Ishikawa (cell line): ENCODE measurements around the gene ZNRF2.

ENCODE experiments used
- CEBPB ChIP-seq: IDR thresholded peaks from 2 replicates; pipeline ENCODE4 v1.6.1; 2012
- CREB1 ChIP-seq: IDR thresholded peaks from 2 replicates; pipeline ENCODE4 v1.6.1; 2012; ENCODE audit warnings: low read depth
- EGR1 ChIP-seq: IDR thresholded peaks from 2 replicates; pipeline ENCODE4 v1.6.1; 2012
- EP300 ChIP-seq: IDR thresholded peaks from 2 replicates; pipeline ENCODE4 v1.6.1; 2012; ENCODE audit warnings: borderline replicate concordance
- FOXM1 ChIP-seq: IDR thresholded peaks from 2 replicates; pipeline ENCODE4 v1.6.1; 2012; ENCODE audit warnings: low read depth, borderline replicate concordance
- MAX ChIP-seq: IDR thresholded peaks from 2 replicates; pipeline ENCODE4 v1.6.1; 2012
- NFIC ChIP-seq: IDR thresholded peaks from 2 replicates; pipeline ENCODE4 v1.6.1; 2012
- RAD21 ChIP-seq: IDR thresholded peaks from 2 replicates; pipeline ENCODE4 v1.6.1; 2012; ENCODE audit warnings: low read depth
- TAF1 ChIP-seq: IDR thresholded peaks from 2 replicates; pipeline ENCODE4 v1.6.1; 2012; ENCODE audit warnings: low read depth, mild to moderate bottlenecking
- TCF12 ChIP-seq: IDR thresholded peaks from 2 replicates; pipeline ENCODE4 v1.6.1; 2012; ENCODE audit warnings: low read depth
- TEAD4 ChIP-seq: IDR thresholded peaks from 2 replicates; pipeline ENCODE4 v1.6.1; 2012
- YY1 ChIP-seq: IDR thresholded peaks from 2 replicates; pipeline ENCODE4 v1.6.1; 2012; ENCODE audit warnings: low read depth
- ZBTB7A ChIP-seq: IDR thresholded peaks from 2 replicates; pipeline ENCODE4 v1.6.1; 2012; ENCODE audit warnings: low read depth
- TF ChIP-seq, protein P1 (sequence below): IDR thresholded peaks from 2 replicates; pipeline ENCODE4 v1.6.1; 2012
- TF ChIP-seq, protein P2 (sequence below): IDR thresholded peaks from 2 replicates; pipeline ENCODE4 v1.6.1; 2012; ENCODE audit warnings: low read depth, mild to moderate bottlenecking

ZNRF2 gene

DNA sequence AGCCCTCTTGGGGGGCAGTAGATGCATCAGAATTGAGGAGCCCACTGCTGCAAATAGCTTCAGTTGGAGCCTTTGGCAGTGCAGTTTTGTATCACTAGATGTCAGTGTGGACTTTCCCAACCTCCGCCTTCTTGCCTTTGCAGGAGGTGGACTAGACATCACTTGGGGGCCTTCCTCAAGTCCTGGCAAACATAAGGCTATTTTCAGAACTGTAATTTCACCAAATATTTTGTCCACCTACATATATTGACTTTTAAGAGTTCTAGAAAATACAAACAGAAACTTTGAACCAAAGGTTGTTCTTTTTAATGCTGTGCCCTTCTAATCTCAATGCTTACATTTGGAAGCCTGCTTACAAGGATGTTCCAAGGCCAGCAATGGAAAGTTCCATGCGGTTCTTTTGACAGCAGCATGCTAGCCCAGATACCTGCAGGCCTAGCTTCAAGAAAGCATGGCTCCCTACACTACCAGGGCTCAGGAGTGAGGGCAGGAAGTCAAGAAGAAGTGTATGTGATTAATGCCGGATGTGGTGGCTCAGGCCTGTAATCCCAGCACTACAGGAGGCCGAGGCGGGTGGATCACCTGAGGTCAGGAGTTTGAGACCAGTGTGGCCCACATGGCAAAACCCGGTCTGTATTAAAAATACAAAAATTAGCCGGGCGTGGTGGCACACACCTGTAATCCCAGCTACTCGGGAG, 8.0 kb upstream of the ZNRF2 start:
- TF ChIP-seq NFIC = no peak
- no peak; the same call in 1 of the 2 replicates for TF ChIP-seq MAX
- TF ChIP-seq RAD21 = peak; percentile 88

DNA sequence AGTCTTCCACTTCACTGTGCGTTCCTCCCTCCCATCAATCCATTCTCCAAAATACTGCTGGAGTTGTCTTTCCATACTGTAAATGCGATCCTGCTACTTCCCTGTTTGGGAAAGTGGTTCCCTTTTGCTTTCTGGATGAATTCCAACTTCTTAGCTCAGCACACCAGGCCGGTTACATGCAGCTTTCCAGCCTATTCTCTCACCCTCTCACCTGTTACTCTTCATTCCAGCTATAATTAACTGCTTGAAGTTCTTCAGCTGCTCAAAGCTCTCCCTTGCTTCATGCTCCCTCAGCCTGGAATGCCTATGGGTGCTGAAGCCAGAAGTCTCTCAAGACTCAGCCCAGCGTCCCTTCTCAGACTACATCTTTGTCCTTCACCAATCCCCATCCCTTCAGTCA, 6.0 kb upstream of the ZNRF2 start:
- no peak for TF ChIP-seq EGR1
- no peak for TF ChIP-seq TEAD4
- TF ChIP-seq NFIC = 0 out of 2 replicates have a peak, but pooled peaks have one; percentile 19

DNA sequence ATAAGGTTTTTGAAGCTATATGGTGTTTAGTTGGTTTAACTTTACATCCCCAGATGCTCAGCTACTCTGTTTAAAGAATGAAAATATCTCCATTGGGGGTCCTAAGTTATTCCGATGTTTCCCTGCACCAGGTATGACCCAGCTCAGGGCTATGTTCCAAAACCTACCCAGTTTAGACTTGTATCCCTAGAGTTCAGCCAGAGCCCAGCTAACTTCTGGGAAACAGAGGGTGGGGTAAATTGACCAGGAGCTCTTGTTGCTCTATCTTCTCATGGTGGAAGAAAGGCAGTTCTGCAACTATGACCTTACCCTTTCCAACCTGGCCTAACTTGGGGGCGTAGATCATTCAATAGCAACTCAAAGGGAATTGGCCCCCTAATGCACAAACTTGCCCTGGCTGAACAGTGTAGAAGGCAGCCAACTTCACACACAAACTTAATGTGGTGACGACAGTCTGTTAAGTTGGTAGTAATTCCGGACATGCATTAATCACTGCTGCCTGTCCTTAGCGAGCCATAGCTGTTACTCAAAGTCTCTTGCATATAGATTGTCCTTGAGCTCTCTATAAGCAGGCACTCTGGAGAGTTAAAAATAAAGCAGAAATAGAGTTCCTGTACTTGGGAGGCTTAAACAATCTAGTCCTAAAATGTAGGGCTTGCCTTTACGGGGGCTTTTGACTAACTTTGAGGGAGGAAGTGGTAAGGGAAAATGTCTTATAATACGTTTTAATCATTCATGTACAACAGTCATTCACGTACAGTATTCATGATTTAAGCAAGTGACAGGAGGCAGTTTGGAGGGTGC, 5.3 kb upstream of the ZNRF2 start:
- TF ChIP-seq, protein P1, sequence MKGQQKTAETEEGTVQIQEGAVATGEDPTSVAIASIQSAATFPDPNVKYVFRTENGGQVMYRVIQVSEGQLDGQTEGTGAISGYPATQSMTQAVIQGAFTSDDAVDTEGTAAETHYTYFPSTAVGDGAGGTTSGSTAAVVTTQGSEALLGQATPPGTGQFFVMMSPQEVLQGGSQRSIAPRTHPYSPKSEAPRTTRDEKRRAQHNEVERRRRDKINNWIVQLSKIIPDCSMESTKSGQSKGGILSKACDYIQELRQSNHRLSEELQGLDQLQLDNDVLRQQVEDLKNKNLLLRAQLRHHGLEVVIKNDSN = no peak
- TF ChIP-seq, protein P2, sequence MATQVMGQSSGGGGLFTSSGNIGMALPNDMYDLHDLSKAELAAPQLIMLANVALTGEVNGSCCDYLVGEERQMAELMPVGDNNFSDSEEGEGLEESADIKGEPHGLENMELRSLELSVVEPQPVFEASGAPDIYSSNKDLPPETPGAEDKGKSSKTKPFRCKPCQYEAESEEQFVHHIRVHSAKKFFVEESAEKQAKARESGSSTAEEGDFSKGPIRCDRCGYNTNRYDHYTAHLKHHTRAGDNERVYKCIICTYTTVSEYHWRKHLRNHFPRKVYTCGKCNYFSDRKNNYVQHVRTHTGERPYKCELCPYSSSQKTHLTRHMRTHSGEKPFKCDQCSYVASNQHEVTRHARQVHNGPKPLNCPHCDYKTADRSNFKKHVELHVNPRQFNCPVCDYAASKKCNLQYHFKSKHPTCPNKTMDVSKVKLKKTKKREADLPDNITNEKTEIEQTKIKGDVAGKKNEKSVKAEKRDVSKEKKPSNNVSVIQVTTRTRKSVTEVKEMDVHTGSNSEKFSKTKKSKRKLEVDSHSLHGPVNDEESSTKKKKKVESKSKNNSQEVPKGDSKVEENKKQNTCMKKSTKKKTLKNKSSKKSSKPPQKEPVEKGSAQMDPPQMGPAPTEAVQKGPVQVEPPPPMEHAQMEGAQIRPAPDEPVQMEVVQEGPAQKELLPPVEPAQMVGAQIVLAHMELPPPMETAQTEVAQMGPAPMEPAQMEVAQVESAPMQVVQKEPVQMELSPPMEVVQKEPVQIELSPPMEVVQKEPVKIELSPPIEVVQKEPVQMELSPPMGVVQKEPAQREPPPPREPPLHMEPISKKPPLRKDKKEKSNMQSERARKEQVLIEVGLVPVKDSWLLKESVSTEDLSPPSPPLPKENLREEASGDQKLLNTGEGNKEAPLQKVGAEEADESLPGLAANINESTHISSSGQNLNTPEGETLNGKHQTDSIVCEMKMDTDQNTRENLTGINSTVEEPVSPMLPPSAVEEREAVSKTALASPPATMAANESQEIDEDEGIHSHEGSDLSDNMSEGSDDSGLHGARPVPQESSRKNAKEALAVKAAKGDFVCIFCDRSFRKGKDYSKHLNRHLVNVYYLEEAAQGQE = no peak
- TF ChIP-seq MAX = no peak
- TF ChIP-seq NFIC = no peak
- no peak for TF ChIP-seq ZBTB7A
- TF ChIP-seq EGR1 = no peak
- TF ChIP-seq TAF1 = no peak
- no peak for TF ChIP-seq TCF12
- TF ChIP-seq FOXM1 = no peak
- TF ChIP-seq YY1 = no peak
- no peak for TF ChIP-seq TEAD4
- no peak for TF ChIP-seq CEBPB
- TF ChIP-seq EP300 = no peak
- TF ChIP-seq RAD21 = no peak

GRCh38 chr7:30279653-30279904, 4.8 kb upstream of the ZNRF2 start:
- TF ChIP-seq CREB1 (no peak), ZBTB7A (no peak), NFIC (no peak)

DNA sequence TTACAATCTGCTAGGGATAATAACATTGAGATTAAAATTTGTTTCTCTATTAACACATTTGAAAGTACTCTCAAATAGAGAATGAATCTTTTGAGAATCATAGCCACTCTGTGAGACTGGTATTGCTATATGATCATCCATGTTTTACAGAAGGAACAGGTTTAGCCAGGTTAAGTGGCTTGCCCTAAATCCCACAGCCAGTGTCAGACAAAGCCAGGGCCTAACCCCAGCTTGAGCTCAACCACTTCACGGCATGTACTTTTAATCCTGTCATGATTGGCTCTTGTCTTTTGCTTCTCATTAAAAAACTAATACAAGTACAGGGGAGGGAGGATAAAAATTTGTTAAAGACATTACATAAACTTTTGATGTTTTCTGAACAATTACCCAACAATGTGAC, 3.8 kb upstream of the ZNRF2 start:
- TF ChIP-seq NFIC (no peak), TEAD4 (no peak), CREB1 (no peak), EP300 (no peak), TCF12 (no peak), TAF1 (no peak), RAD21 (no peak), CEBPB (no peak), ZBTB7A (no peak), YY1 (no peak), EGR1 (no peak), FOXM1 (no peak), MAX (no peak)
- TF ChIP-seq, protein P2 = no peak
- TF ChIP-seq, protein P1 = no peak

DNA sequence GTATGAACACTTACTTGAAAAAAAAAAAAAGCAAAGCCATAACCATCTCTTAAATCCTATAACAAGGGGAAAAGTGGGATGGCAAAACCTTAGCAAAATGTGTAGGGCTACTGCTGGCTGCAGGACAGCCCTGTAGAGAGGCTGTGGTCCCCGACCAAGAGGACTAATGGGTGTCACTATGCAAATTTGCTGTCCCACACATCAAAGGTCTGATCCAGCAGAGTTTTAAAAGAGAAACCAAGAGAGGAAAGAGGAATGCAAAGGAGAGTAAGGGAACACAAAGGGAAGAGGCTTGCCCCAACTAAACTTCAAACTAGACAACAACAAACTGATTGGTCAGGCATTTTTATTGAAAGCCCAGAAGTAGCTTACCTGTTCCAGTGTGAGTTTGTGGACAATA, 3.1 kb upstream of the ZNRF2 start:
- TF ChIP-seq NFIC = no peak
- TF ChIP-seq, protein P1 = no peak
- TF ChIP-seq EP300 = no peak
- no peak for TF ChIP-seq CEBPB
- TF ChIP-seq MAX = no peak
- no peak for TF ChIP-seq FOXM1
- no peak for TF ChIP-seq EGR1
- TF ChIP-seq TEAD4 = no peak
- no peak for TF ChIP-seq CREB1
- no peak for TF ChIP-seq YY1
- no peak for TF ChIP-seq ZBTB7A
- TF ChIP-seq RAD21 = no peak
- TF ChIP-seq, protein P2 = no peak
- TF ChIP-seq TAF1 = no peak
- TF ChIP-seq TCF12 = no peak
